EL (cell line): ENCODE results near the gene SLC19A1.

Experiments
- DNase-seq: peaks from one replicate; pipeline ENCODE4 v3.0.0-alpha.2; 2016

Gene SLC19A1

DNA sequence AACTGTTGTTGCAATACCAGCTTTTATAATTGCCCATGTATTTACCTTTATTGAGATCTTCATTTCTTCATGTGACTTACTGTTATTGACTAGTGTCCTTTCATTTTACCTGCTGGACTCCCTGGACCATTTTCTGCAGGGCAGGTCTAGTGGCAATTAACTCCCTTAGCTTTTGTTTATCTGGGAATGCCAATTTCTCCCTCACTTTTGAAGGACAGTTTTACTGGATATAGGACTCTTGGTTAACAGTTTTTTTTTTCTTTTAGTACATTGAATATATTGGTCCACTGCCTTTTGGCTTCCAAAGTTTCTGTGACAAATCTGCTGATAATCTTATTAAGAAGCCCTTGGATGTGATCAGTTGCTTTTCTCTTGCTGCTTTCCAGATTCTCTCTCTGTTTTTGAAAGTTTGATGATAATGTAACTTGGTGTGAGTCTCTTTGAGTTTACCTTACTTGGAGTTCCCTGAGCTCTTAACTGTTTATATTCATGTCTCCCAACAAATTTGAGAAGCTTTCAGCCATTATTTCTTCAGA, 80.4 kb downstream of the SLC19A1 start:
- DNase-seq, result no peak

GRCh38 chr21:45461369-45461750, 80.9 kb downstream of the SLC19A1 start:
- DNase-seq, result peak; percentile 23

GRCh38 chr21:45460611-45461368, 81.5 kb downstream of the SLC19A1 start:
- peak; percentile 92 for DNase-seq

DNA sequence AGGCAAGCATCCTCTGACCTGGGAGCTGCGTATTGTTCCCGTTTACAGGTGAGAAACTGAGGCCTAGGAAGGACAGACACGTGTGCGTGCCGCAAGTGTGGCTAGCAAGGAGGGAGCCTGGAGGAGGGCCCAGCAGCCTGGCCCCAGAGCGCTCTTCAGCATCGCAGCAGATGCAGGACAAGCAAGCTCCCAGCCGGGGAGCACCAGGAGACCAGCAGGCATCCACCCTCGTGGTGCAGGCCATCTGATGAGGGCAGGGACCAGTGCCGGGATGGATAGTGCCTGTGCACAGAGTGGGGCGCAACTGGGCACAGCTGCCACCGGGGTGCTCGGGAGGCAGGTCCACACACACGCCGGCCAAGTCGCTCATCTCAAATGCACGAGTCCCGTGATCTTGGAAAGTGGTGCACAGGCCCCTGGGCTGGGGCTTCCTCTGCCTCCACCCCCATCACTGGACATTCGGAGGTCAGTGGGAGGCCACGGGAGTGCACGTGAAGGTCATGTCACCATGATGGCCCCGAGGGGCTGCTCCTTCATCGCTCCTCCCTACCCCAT, 82.2 kb downstream of the SLC19A1 start:
- peak; percentile 13 for DNase-seq

DNA sequence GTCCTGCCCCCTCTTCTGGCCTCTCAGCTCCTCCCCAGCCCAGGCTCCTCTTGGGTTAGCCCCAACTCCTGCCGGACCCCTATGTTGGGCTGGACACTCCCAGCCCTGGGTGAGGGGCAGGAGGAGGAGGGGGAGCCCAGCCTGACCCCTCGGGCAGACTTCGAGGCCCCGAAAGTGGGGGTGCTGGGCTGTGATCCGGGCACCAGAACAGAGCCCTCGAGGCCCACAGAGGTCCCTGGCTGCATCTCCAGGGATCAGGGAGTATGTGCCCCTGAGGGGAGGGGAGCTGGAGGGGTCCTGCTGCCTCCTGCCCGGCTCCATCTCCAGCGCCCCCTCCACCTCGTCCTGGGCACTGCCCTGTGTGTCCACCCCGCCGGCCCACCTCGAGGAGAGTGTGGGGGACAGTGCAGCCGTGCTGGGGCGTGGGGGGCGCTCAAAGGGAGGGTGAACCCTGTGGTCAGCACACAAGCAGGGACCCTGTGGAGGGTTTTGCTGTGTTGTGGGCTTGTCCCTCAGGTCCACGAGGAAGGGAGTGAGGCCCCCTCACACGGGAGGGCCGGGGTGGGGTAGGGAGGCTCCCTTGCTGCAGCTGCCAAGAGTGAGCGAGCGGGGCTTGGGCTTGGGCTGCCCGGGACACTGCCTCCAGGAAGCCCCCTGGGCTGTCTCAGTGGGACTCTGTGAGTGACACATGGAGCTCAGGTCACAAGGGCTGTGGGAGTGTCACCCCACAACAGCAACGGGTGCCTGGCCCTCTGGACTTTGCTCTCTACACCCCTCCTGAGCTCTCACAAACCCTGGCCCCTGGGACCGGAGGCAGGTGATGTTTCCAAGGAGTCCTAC, 82.8 kb downstream of the SLC19A1 start:
- no peak for DNase-seq

GRCh38 chr21:45458281-45459170, 83.7 kb downstream of the SLC19A1 start:
- DNase-seq, result no peak

GRCh38 chr21:45457832-45458172, 84.4 kb downstream of the SLC19A1 start:
- no peak for DNase-seq

DNA sequence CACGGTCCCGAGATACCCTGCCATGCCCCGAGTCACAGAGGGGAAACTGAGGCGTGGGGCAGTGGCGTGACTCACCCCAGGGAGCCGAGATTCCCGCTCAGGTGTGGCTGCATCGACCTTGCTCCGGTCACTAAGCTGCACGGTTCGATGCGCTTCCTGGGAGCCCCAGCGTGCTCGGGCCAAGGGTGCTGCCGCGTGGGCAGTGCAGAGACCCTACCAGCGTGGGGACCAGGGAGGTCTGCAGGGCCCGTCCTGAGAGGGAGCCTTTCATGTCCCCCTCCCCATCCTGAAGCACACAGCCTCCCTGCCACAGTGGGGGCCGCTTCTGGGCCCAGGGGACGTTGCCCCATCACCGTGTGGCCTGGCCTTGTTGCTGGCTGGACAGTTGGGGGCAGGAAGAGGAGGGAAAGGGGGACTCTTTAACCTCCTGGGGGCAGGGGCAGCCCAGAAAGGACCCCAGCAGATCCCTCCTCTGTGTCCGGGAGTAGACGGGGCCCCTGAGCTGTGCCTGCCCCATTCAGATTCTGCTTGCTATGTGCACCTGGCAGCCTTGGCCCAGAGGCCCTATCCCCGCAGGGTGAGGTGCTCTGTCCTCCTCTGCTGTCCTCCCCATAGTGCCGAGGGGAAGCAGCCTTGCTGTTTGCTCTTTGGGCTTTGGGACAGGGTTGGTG, 84.9 kb downstream of the SLC19A1 start:
- no peak for DNase-seq

DNA sequence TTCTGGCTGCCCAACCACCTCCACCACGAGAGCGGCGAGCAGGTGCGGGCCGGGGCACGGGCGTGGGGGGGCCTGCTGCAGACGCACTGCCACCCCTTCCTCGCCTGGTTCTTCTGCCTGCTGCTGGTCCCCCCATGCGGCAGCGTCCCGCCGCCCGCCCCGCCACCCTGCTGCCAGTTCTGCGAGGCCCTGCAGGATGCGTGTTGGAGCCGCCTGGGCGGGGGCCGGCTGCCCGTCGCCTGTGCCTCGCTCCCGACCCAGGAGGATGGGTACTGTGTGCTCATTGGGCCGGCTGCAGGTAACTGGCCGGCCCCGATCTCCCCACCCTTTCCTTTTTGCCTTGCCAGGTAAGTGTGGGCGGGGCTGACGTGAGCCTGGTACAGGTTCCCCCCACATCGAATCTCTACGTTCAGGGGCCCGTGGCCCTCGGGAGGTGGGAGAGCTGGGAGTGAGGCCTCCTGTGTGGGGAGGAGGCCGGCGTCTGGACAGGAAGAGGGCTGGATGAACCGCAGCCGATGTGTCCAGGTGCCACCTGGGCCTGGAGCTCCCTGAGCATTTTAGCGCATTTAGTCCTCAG, 85.6 kb downstream of the SLC19A1 start:
- no peak for DNase-seq

DNA sequence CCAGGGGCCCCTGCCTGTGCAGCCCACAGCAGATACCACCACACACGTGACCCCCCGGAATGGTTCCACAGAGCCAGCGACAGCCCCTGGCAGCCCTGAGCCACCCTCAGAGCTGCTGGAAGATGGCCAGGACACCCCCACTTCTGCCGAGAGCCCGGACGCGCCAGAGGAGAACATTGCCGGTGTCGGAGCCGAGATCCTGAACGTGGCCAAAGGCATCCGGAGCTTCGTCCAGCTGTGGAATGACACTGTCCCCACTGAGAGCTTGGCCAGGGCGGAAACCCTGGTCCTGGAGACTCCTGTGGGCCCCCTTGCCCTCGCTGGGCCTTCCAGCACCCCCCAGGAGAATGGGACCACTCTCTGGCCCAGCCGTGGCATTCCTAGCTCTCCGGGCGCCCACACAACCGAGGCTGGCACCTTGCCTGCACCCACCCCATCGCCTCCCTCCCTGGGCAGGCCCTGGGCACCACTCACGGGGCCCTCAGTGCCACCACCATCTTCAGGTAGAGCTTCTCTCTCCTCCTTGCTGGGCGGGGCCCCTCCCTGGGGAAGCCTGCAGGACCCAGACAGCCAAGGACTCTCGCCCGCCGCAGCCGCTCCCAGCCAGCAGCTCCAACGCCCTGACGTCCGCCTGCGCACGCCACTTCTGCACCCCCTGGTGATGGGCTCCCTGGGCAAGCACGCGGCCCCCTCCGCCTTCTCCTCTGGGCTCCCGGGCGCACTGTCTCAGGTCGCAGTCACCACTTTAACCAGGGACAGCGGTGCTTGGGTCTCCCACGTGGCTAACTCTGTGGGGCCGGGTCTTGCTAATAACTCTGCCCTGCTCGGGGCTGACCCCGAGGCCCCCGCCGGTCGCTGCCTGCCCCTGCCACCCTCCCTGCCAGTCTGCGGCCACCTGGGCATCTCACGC, 86.3 kb downstream of the SLC19A1 start:
- no peak for DNase-seq

- DNase-seq, result peak; percentile 19
Measured at GRCh38 chr21:45454926-45455673, 87.1 kb downstream of the SLC19A1 start.

GRCh38 chr21:45454060-45454925, 87.9 kb downstream of the SLC19A1 start:
- no peak for DNase-seq

- no peak for DNase-seq
Measured at GRCh38 chr21:45453308-45453950, 88.8 kb downstream of the SLC19A1 start.

DNA sequence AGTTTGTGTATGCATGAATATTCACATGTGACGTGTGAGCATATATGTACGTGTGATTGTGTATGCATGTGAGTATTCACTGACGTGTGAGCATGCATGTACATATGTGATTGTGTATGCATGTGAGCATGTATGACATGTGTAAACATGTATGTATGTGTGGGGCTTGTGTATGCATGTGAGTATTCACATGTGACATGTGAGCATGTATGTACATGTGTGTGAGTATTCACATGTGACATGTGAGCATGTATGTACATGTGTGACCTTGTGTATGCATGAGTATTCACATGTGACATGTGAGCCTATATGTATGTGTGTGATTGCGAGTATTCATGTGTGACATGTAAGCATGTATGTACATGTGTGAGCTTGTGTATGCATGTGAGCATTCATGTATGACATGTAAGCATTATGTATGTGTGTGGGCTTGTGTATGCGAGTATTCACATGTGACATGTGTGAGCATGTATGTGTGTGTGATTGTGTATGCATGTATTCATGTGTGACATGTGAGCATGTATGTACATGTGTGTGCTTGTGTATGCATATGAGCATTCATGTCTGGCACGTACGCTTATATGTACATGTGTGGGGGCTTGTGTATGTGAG, 89.4 kb downstream of the SLC19A1 start:
- DNase-seq, result no peak

DNA sequence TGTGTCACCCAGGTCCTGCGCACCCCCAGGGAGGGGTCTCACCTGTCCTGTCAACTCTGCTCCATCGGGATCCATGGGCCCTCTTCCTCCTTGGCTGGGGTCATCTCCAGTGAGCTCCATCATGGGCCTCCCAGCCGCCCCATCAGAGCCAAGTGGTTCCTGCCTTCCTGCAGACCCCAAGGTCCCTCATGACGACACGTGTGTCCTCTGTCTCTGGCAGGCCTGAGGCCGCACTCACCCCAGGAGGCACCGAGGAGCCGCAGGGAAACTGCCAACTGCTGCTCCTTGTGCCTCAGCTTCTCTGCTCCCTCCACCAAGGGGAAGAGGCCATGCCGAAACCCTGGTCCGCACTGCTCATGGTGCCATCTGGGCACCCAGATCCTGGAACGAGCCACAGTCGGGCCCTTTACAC, 90.5 kb downstream of the SLC19A1 start:
- no peak for DNase-seq

DNA sequence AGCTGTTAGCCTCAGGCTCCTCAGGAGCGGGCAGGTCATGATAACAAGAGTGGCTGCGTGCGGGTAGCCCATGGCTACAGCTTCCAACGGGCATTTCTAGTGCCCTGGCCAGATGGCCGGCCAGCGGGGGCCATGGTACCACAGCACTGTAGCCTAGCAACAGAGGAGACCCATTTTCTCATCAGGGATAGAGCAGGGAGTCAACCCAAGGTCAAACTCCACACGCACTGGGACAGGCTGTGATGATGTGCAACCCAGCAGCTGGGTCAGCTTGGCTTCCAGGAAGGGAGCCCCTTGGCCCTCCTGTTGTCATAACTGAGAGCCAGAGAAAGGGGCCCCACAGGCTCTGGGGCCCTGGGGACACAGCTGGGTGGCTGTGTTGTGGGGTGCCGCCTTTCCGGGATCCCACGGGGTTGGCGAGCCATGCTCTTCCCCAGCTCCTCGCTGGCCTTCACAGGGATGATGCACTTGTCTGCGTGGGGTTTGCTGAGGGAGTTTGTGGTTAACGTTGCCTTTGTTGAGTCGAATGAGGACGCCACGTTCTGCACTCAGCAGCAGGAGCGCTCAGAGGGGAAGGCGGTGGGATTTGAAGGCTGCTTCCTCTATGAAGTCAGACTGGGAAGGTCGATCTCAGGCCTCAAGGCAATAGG, 91.0 kb downstream of the SLC19A1 start:
- DNase-seq, result no peak

DNA sequence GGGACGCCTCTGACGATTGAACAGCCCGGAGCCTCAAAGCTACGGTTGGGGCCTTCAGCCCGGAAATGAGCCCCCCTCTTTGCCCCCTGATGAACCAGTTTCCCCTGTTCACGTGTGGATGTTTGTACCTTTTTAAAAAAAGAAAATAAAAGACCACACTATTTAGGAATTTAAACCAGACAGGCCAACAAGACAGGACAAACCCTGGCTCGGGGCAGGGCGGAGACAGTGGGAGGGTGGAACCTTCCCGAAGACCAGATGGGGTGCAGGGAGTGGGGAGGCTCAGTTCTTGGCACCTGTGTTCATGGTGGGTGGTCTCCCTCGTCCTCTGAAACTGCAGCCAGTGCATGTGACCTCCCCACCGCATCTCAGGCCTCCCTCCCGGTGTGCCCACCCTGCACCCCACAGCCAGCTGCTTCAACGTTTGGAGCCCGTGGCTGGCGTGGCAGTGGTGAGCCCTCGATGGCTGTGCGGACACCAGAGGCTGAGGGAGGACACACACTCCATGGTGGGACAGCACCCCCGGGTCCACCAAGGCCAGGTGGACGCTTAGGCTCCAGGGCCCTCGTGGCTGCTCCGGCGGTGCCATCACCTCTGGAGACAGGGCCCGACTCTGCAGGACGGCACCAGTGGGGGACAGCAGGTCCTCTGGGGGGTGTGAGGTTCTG, 91.7 kb downstream of the SLC19A1 start:
- DNase-seq, result no peak
